Activated naive CD4-positive, alpha-beta T cell treated with anti-CD3 and anti-CD28 coated beads, Interleukin-2, amount 50 U/mL, for 72 hours (primary cell): Measurements from ENCODE around the gene PELI1. TPM values are rescaled to one million over a fixed set of nuclear protein-coding genes. Genes with fewer than 3 reads are reported as not detected.

Source experiments
- total RNA-seq, 2 donors: library from RNA; stranded (reverse); gene quantifications; one replicate each; pipeline ENCODE4 v1.2.3, GENCODE V29; 2022

The PELI1 gene
- total RNA-seq, 2 donors from 2014 or later, result 32.7 to 38.7 TPM

Other genes with a start within 250 kb of the PELI1 start
- gene VPS54, start 125.0 kb downstream of the PELI1 start, total RNA-seq, result 10 to 100 TPM in 1 of 2 donors, 1 to 10 TPM in 1; 2.6 to 10.1 TPM